HL-60 (cell line): ENCODE data around the gene HIVEP1.

Source experiments
- CTCF ChIP-seq: IDR thresholded peaks from one replicate; pipeline ENCODE4 v1.5.1; 2011; ENCODE audit warnings: low read length, control low read depth, inconsistent platforms; ENCODE audit not compliant: insufficient read depth
- GABPA ChIP-seq: IDR thresholded peaks from 2 replicates; pipeline ENCODE4 v1.6.1; 2012; ENCODE audit warnings: low read depth

- no peak for TF ChIP-seq CTCF
- no peak for TF ChIP-seq GABPA
Observed at GRCh38 chr6:11970114-11970513, 42.0 kb upstream of the HIVEP1 start.
